Measurements from ENCODE around the gene PGGT1B.

The PGGT1B gene

DNA sequence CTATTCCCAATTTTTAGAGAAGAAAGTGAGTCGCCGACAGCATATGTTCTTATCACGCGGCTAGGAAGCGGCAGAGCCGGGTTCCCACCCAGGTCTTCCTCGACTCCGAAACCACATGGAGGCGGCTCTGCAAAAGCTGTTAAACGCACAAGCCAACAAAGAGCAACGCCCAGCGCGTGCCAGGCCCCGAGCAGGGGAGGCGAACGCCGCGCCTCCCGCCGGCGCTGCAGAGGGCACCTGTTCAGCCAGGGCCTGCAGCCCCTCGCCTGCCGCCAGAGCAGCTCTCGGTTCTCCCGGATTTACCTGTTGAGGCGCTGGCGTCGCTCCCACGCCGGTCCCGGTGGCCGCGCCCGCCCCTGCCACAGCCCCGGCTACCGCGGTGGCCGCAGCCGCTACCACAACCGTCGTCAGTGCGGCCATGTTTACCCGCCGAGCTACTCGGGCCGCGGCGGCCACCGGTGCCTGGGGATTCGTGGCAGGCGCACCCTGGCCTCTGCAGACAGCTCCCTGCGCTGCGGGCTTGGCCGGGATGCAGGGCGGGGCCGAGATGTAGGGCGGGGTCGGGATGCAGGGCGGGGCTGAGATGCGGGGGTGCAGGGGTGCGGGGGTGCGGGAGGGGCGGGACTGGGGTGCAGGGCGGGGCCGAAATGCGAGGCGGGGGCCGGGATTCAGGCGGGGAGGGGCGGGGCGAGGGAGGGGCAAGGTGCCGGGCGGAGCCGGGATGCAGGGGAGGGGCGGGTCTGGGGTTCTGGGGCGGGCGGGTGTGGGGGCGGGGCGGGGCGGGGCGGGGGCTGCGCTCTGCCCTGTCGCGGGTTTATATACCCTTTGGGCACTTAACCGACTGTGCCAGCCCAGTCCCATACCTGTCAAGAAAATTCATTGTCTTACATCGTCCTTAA is 33.7 kb upstream of the PGGT1B start, which contains the start of gene CCDC112:
Gene CCDC112, minus strand, starts transcription at position 531 of the 899 bp plus-strand sequence. Its CDS starts 111 bp downstream, at position 420.
- peaks cover 17% of the 10 kb centered on the region for H3K36me3 ChIP-seq (ENCODE audit: insufficient read depth, low read length)
- H3K4me3 ChIP-seq: peak within 1 kb of the TSS; percentile 97
- no peak within 1 kb of the TSS for H3K27ac ChIP-seq
- TF ChIP-seq POLR2AphosphoS5 (IDR thresholded peaks at IDR 0.05; ENCODE audit: borderline replicate concordance, low read depth, low read length) (peak; percentile 93), EZH2 (IDR thresholded peaks at IDR 0.05) (no peak)
- peak within 1 kb of the TSS; percentile 82 for H3K9ac ChIP-seq (ENCODE audit: insufficient read length)
- no peak for DNase-seq (ENCODE audit: low read depth, low spot score)
- no peaks in the 10 kb centered on the region for H3K9me3 ChIP-seq (ENCODE audit: low read depth, low read length)

DNA sequence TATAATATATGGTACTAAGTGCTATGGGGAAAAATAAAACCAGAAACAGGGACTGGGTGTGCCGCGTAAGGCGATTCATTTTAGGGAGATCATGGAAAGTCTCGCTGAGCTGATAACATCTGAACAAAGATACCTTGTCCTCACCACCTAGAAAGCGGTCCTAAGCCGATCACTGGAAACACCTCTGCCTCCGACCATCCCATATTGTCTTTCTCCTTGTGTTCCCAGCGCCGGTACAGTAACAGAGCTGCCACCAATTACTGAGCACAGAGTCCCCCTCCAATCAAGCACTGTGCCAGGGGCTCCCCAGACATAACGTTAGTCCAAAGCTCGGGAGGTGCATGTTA is 33.1 kb upstream of the PGGT1B start:
- H3K9ac ChIP-seq (ENCODE audit: insufficient read length): peak overlapping the region; percentile 82
- DNase-seq (ENCODE audit: low read depth, low spot score): no peak
- no peak for TF ChIP-seq POLR2AphosphoS5 (IDR thresholded peaks at IDR 0.05; ENCODE audit: borderline replicate concordance, low read depth, low read length)
- no peak for TF ChIP-seq FOXP2 (optimal IDR thresholded peaks at IDR 0.05; ENCODE audit: control extremely low read depth, extremely low read length, insufficient read depth)
- no peak for TF ChIP-seq EZH2 (IDR thresholded peaks at IDR 0.05)
- H3K4me3 ChIP-seq: peak overlapping the region; percentile 97
- H3K9me3 ChIP-seq (ENCODE audit: low read depth, low read length): no peaks in the 10 kb centered on the region
- H3K27ac ChIP-seq: no peak overlapping the region
- peaks cover 19% of the 10 kb centered on the region for H3K36me3 ChIP-seq (ENCODE audit: insufficient read depth, low read length)

DNA sequence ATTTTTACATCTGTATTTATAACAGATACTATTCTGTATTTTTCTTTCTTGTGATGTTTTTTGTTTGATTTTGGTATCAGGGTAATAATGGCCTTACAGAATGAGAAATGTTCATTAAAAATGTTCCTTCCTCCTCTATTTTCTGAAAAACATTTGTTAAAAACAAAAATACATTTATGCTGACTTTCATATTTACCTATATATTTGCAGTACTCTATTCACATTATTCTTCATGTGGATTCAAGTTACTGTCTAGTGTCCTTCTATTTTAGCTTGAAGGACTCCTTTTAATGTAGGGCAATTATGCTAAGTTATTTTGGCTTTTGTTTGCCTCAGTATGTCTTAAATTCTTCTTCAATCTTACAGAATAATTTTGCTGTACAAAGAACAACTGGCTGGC is 28.7 kb upstream of the PGGT1B start:
- no peak overlapping the region for H3K4me3 ChIP-seq
- DNase-seq (ENCODE audit: low read depth, low spot score): no peak
- no peak overlapping the region for H3K9ac ChIP-seq (ENCODE audit: insufficient read length)
- TF ChIP-seq POLR2AphosphoS5 (IDR thresholded peaks at IDR 0.05; ENCODE audit: borderline replicate concordance, low read depth, low read length): no peak
- no peak for TF ChIP-seq FOXP2 (optimal IDR thresholded peaks at IDR 0.05; ENCODE audit: control extremely low read depth, extremely low read length, insufficient read depth)
- no peak for TF ChIP-seq EZH2 (IDR thresholded peaks at IDR 0.05)
- H3K36me3 ChIP-seq (ENCODE audit: insufficient read depth, low read length): peaks cover 19% of the 10 kb centered on the region
- no peak overlapping the region for H3K27ac ChIP-seq
- no peaks in the 10 kb centered on the region for H3K9me3 ChIP-seq (ENCODE audit: low read depth, low read length)

DNA sequence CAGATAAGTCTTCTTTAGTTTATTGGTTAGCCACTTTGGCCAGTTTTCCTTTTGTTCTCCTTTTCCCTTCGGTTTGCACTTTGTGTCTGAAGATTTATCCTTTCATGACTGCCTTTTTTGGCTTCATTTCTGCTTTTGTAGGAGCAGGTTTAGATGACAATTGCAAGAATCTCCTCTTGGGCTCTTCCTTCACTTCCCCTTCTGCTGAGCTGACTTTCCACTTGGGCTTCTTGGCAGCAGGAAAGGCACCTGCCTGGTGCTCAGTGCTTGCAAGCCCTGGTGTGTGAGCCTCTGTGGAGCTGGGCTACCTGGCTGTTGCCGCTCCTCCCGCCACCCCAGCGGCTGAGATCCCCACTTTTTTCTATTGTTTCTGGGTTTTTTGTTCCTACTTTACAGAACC is 26.4 kb upstream of the PGGT1B start:
- DNase-seq (ENCODE audit: low read depth, low spot score): no peak
- Histone ChIP-seq H3K4me3 (no peak overlapping the region), H3K27ac (0 out of 2 replicates have a peak overlapping the region, but pooled peaks have one; percentile 28), H3K9me3 (ENCODE audit: low read depth, low read length) (no peaks in the 10 kb centered on the region), H3K9ac (ENCODE audit: insufficient read length) (no peak overlapping the region), H3K36me3 (ENCODE audit: insufficient read depth, low read length) (peaks cover 19% of the 10 kb centered on the region)
- TF ChIP-seq FOXP2 (optimal IDR thresholded peaks at IDR 0.05; ENCODE audit: control extremely low read depth, extremely low read length, insufficient read depth) (no peak), EZH2 (IDR thresholded peaks at IDR 0.05) (no peak), POLR2AphosphoS5 (IDR thresholded peaks at IDR 0.05; ENCODE audit: borderline replicate concordance, low read depth, low read length) (no peak)

DNA sequence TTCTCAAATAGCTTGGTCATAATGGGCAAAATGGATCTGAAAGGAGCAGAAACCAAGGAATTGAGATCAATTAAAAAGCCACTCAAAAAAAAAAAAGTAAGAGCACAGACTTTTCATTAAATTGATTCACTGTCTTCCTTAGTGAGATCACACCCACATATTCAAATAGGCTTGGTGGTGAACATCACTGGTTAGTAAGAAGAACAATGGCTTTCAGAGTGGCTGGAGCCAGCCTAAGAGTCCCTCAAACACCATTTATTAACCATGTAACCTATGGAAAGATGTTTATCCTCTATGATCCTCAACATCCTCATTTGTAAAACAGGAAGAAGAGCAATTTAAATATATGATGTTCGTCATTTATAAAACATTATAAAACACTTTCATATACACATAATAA is 21.3 kb upstream of the PGGT1B start:
- Histone ChIP-seq H3K27ac (no peak overlapping the region), H3K9ac (ENCODE audit: insufficient read length) (no peak overlapping the region), H3K9me3 (ENCODE audit: low read depth, low read length) (no peaks in the 10 kb centered on the region), H3K36me3 (ENCODE audit: insufficient read depth, low read length) (no peaks in the 10 kb centered on the region), H3K4me3 (no peak overlapping the region)
- TF ChIP-seq FOXP2 (optimal IDR thresholded peaks at IDR 0.05; ENCODE audit: control extremely low read depth, extremely low read length, insufficient read depth): no peak
- no peak for DNase-seq (ENCODE audit: low read depth, low spot score)

DNA sequence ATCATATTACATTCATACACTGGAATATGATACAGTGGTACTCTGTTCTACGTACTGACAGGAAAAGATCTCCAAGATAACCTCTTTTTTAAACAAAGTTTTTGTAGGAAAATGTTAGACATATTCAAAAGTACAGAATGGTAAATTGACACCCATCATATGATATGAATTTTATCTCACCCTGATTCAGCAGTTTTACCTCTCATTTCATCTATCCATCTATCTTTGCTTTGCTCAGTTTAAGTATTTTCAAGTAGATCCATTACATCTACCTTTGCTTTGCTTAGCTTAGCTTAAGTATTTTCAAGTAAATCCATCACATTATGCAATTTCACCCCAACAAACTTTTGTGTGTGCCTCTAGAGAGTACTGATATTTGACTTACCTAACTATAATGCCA is 19.5 kb upstream of the PGGT1B start:
- no peak for DNase-seq (ENCODE audit: low read depth, low spot score)
- H3K4me3 ChIP-seq: no peak overlapping the region
- no peak overlapping the region for H3K9ac ChIP-seq (ENCODE audit: insufficient read length)
- no peaks in the 10 kb centered on the region for H3K9me3 ChIP-seq (ENCODE audit: low read depth, low read length)
- no peak for TF ChIP-seq FOXP2 (optimal IDR thresholded peaks at IDR 0.05; ENCODE audit: control extremely low read depth, extremely low read length, insufficient read depth)
- TF ChIP-seq POLR2AphosphoS5 (IDR thresholded peaks at IDR 0.05; ENCODE audit: borderline replicate concordance, low read depth, low read length): no peak
- TF ChIP-seq EZH2 (IDR thresholded peaks at IDR 0.05): no peak
- H3K27ac ChIP-seq: no peak overlapping the region
- no peaks in the 10 kb centered on the region for H3K36me3 ChIP-seq (ENCODE audit: insufficient read depth, low read length)

DNA sequence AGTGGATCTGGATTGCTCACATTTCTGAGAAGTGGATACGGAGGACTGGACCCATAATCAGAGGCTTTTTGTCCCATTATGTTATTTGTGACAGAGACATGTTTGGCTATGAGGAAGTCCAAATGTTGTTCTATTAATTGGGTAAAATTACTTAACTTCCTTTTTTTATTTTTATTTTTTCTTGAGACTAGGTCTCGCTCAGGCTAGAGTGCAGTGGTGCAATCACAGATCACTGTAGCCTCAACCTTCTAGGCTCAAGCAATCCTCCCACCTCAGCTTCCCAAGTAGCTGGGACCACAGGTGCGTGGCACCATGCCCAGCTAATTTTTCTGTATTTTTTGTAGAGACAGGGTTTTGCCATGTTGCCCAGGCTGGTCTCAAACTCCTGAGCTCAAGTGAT is 11.9 kb upstream of the PGGT1B start:
- H3K27ac ChIP-seq: no peak overlapping the region
- no peaks in the 10 kb centered on the region for H3K9me3 ChIP-seq (ENCODE audit: low read depth, low read length)
- H3K4me3 ChIP-seq: no peak overlapping the region
- DNase-seq (ENCODE audit: low read depth, low spot score): no peak
- peaks cover 8% of the 10 kb centered on the region for H3K36me3 ChIP-seq (ENCODE audit: insufficient read depth, low read length)
- H3K9ac ChIP-seq (ENCODE audit: insufficient read length): no peak overlapping the region
- TF ChIP-seq EZH2 (IDR thresholded peaks at IDR 0.05) (no peak), FOXP2 (optimal IDR thresholded peaks at IDR 0.05; ENCODE audit: control extremely low read depth, extremely low read length, insufficient read depth) (no peak), POLR2AphosphoS5 (IDR thresholded peaks at IDR 0.05; ENCODE audit: borderline replicate concordance, low read depth, low read length) (no peak)

DNA sequence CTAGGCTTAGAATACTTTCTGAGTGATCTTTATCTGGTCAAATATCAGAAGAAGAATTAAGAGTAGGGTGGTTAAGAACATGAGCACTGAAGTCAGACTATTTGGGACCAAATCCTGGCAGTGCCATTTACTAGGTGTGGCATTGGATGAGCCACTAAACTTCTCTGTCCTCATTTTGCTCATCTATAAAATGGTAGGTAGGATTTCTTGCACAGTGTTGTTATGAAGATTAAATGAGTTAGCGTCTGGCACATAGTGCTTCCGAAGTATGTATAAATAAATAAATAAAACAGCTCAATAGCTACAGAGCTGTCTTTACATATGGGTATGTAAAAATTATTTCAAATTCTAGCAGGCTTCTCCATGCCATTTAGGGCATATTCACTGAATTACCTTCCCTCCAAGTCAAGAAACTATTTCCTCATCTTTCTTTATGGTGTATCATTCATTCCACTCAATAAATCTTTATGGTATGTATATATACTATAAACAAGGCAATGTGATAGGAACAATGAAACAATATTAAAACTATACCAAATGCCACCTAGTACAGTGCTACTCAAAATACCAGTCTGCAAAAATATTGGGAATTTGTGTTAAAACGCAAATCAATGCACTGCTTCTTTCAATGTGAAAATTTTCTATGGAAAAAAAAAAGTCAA is 9.8 kb upstream of the PGGT1B start:
- Histone ChIP-seq H3K4me3 (no peak overlapping the region), H3K27ac (no peak overlapping the region), H3K36me3 (ENCODE audit: insufficient read depth, low read length) (peaks cover 11% of the 10 kb centered on the region), H3K9ac (ENCODE audit: insufficient read length) (no peak overlapping the region), H3K9me3 (ENCODE audit: low read depth, low read length) (no peaks in the 10 kb centered on the region)
- TF ChIP-seq FOXP2 (optimal IDR thresholded peaks at IDR 0.05; ENCODE audit: control extremely low read depth, extremely low read length, insufficient read depth) (no peak), POLR2AphosphoS5 (IDR thresholded peaks at IDR 0.05; ENCODE audit: borderline replicate concordance, low read depth, low read length) (no peak), EZH2 (IDR thresholded peaks at IDR 0.05) (no peak)
- DNase-seq (ENCODE audit: low read depth, low spot score): no peak
